ENCODE measurements around the gene FAM237A.

GRCh38 chr2:206627632-206628031, 14.7 kb upstream of the FAM237A start:
- no peak for TF ChIP-seq EZH2 (IDR thresholded peaks at IDR 0.05)
- TF ChIP-seq EGR1 (IDR thresholded peaks at IDR 0.05; ENCODE audit: low read depth), result no peak
- TF ChIP-seq SIN3A (IDR thresholded peaks at IDR 0.05; ENCODE audit: low read depth), result no peak

All from HCT116 (cell line).